Duodenal mucosa (tissue), 2 donors: Measurements from ENCODE around the gene USH1C.

Experiments used
- H3K27ac ChIP-seq: one replicate; pipeline ENCODE4 v1.7.0; 2013; ENCODE audit warnings: low read depth, low read length
- H3K27me3 ChIP-seq, 2 donors: one replicate each; pipeline ENCODE4 v1.7.0; 2013; ENCODE audit warnings: low read length in 2 of 2, control low read depth in 1 of 2; ENCODE audit not compliant: insufficient read depth in 2 of 2, control insufficient read depth in 1 of 2
- H3K36me3 ChIP-seq, 2 donors: one replicate each; pipeline ENCODE4 v1.7.0; 2013; ENCODE audit warnings: low read length in 2 of 2, control low read depth in 1 of 2; ENCODE audit not compliant: insufficient read depth in 2 of 2, control insufficient read depth in 1 of 2
- H3K4me1 ChIP-seq, 2 donors: one replicate each; pipeline ENCODE4 v1.7.0; 2013; ENCODE audit warnings: low read length in 2 of 2, control low read depth in 1 of 2; ENCODE audit not compliant: insufficient read depth in 2 of 2, control insufficient read depth in 1 of 2
- H3K4me3 ChIP-seq, 2 donors: one replicate each; pipeline ENCODE4 v1.7.0; 2013; ENCODE audit warnings: low read length in 2 of 2, low read depth in 1 of 2
- H3K9ac ChIP-seq, 2 donors: one replicate each; pipeline ENCODE4 v1.7.0; 2013; ENCODE audit warnings: low read length in 2 of 2, low read depth in 1 of 2
- H3K9me3 ChIP-seq, 2 donors: one replicate each; pipeline ENCODE4 v1.7.0; 2013; ENCODE audit warnings: low read length in 2 of 2, control low read depth in 1 of 2; ENCODE audit not compliant: control insufficient read depth in 1 of 2

Gene USH1C

DNA sequence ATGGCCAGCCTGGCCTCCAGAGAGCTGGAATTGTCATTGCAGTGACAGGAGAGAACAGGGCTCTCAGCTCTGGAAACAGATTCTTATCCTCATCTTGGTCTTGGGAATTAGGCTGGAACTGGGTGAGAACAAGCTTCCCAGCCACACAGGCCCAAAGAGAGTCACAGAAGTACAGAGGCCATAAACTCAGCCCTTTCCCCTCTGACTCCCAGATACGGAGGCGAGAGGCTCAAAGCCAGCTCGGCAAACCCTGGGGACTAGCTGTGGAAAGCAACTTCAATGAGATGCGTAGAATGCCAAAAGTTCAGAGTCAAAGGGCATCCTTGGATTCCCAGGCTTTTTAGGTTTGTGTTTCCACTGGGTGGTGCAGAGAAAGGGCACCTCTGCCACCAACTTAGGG, 53.3 kb downstream of the USH1C start:
- Histone ChIP-seq H3K9me3 (no peaks in the 10 kb centered on the region), H3K27me3 (peaks cover 0 to 4% of the 10 kb centered on the region in 2 donors), H3K36me3 (peaks cover 0 to 10% of the 10 kb centered on the region in 2 donors), H3K9ac (no peak overlapping the region), H3K27ac (no peak overlapping the region), H3K4me1 (no peaks in the 10 kb centered on the region), H3K4me3 (no peak overlapping the region)

- peaks cover 0 to 6% of the 10 kb centered on the region in 2 donors for H3K36me3 ChIP-seq
- H3K4me3 ChIP-seq = no peak overlapping the region
- peaks cover 0 to 4% of the 10 kb centered on the region in 2 donors for H3K27me3 ChIP-seq
- H3K9me3 ChIP-seq = no peaks in the 10 kb centered on the region
- no peak overlapping the region for H3K9ac ChIP-seq
- no peak overlapping the region for H3K27ac ChIP-seq
- no peaks in the 10 kb centered on the region for H3K4me1 ChIP-seq
Observed at GRCh38 chr11:17490232-17490631, 54.0 kb downstream of the USH1C start.

GRCh38 chr11:17489751-17490150, 54.5 kb downstream of the USH1C start:
- Histone ChIP-seq H3K27me3 (peaks cover 0 to 4% of the 10 kb centered on the region in 2 donors), H3K4me3 (no peak overlapping the region), H3K9me3 (no peaks in the 10 kb centered on the region), H3K27ac (no peak overlapping the region), H3K9ac (no peak overlapping the region), H3K4me1 (no peaks in the 10 kb centered on the region), H3K36me3 (peaks cover 0 to 4% of the 10 kb centered on the region in 2 donors)

DNA sequence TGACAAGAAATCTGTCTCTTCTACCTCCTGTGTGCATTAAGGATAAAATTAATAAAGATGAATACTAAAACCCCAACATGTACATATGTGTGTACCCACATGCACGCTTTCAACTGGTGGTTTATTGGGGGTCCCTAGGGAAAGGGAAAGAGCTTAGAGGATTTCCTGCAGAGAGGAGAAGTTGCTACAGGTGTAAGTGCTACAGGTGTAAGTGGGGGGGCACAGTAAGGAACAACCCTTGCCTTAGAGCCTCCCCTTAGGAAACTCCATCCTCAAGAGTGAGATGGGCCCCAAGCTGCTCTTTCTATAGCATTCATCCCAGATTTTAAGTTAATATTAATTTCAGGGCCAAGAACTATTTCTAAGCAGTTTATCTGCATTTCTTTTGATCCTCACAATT, 55.7 kb downstream of the USH1C start:
- Histone ChIP-seq H3K9ac (no peak overlapping the region), H3K4me3 (no peak overlapping the region), H3K27ac (no peak overlapping the region), H3K9me3 (no peaks in the 10 kb centered on the region), H3K36me3 (no peaks in the 10 kb centered on the region), H3K27me3 (peaks cover 0 to 4% of the 10 kb centered on the region in 2 donors), H3K4me1 (no peaks in the 10 kb centered on the region)

- Histone ChIP-seq H3K9ac (no peak overlapping the region), H3K36me3 (no peaks in the 10 kb centered on the region), H3K4me3 (no peak overlapping the region), H3K9me3 (no peaks in the 10 kb centered on the region), H3K27me3 (peaks cover 0 to 4% of the 10 kb centered on the region in 2 donors), H3K27ac (no peak overlapping the region), H3K4me1 (no peaks in the 10 kb centered on the region)
Observed at GRCh38 chr11:17486646-17487045, 57.6 kb downstream of the USH1C start.

- H3K9me3 ChIP-seq = no peaks in the 10 kb centered on the region
Observed at GRCh38 chr11:17483505-17483904, 60.7 kb downstream of the USH1C start.

GRCh38 chr11:17481905-17482304, 62.3 kb downstream of the USH1C start:
- Histone ChIP-seq H3K9me3 (no peaks in the 10 kb centered on the region), H3K27ac (no peak overlapping the region), H3K27me3 (peaks cover 15 to 24% of the 10 kb centered on the region in 2 donors), H3K4me1 (no peaks in the 10 kb centered on the region), H3K36me3 (no peaks in the 10 kb centered on the region), H3K4me3 (no peak overlapping the region), H3K9ac (no peak overlapping the region)

More at GRCh38 chr11:17483505-17483904, 60.7 kb downstream of the USH1C start:
- H3K4me3 ChIP-seq = no peak overlapping the region
- H3K4me1 ChIP-seq = no peaks in the 10 kb centered on the region
- H3K27ac ChIP-seq = no peak overlapping the region
- peaks cover 0 to 8% of the 10 kb centered on the region in 2 donors for H3K27me3 ChIP-seq
- H3K9ac ChIP-seq = no peak overlapping the region
- no peaks in the 10 kb centered on the region for H3K36me3 ChIP-seq

GRCh38 chr11:17479284-17480214, 64.7 kb downstream of the USH1C start:
- no peaks in the 10 kb centered on the region for H3K36me3 ChIP-seq
- H3K27ac ChIP-seq = no peak overlapping the region
- H3K27me3 ChIP-seq = peaks cover 35 to 45% of the 10 kb centered on the region in 2 donors
- no peak overlapping the region for H3K4me3 ChIP-seq
- H3K9me3 ChIP-seq = no peaks in the 10 kb centered on the region
- H3K4me1 ChIP-seq = peaks cover 0 to 6% of the 10 kb centered on the region in 2 donors
- no peak overlapping the region for H3K9ac ChIP-seq

DNA sequence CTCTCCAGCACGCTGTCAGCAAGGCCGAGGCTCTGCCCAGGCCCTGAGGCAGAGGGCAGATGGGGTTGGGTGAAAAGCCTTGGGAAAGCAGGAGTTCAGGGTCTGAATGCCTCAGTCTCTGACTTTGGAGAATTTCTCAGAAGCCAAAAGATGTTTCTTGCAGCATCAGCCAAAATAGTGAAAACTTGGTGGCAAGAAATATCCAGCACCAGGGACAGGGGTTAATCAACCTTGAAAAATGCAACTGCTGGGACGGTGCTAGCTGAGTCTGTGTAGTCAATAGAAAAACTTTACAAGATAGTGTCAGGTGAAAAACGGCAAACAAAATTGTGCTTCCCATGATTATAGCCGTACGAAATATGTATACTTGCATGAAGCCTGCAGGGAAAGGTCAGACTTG, 66.1 kb downstream of the USH1C start:
- Histone ChIP-seq H3K36me3 (no peaks in the 10 kb centered on the region), H3K4me1 (peaks cover 0 to 6% of the 10 kb centered on the region in 2 donors), H3K9ac (no peak overlapping the region), H3K9me3 (no peaks in the 10 kb centered on the region), H3K27ac (no peak overlapping the region), H3K4me3 (no peak overlapping the region), H3K27me3 (peaks cover 44 to 60% of the 10 kb centered on the region in 2 donors)

- no peaks in the 10 kb centered on the region for H3K9me3 ChIP-seq
- no peak overlapping the region for H3K27ac ChIP-seq
- peaks cover 47 to 66% of the 10 kb centered on the region in 2 donors for H3K27me3 ChIP-seq
- no peak overlapping the region for H3K9ac ChIP-seq
- H3K4me1 ChIP-seq = peaks cover 0 to 6% of the 10 kb centered on the region in 2 donors
- H3K36me3 ChIP-seq = no peaks in the 10 kb centered on the region
- H3K4me3 ChIP-seq = no peak overlapping the region
Observed at GRCh38 chr11:17477361-17477760, 66.9 kb downstream of the USH1C start.
